Globus pallidus (tissue), 1 donor: ENCODE measurements around the gene COL6A2.

Source experiments
- DNase-seq: peaks from one replicate; pipeline ENCODE4 v3.0.0-alpha.2; 2015; ENCODE audit warnings: low spot score

COL6A2 gene

DNA sequence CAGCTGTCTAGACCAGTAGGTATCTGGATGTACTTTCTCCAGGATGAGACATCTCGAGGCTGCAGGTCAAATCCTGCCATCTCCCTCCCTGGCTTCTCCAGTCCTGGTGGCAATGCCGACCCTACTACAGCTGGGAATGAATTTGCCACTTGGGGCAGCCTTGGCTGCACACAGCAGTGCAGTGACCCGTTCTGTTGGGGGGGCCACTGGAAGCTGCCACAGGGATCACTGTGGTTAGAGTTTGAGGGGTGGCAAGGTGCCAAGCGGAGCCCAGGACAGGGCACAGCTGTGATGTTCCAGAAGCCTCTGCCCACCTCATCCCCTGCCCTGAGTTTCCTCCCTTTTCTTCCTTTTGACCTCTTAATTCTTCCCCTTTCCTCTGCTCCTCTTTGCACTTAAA is 17.1 kb downstream of the COL6A2 start:
- DNase-seq, result no peak

DNA sequence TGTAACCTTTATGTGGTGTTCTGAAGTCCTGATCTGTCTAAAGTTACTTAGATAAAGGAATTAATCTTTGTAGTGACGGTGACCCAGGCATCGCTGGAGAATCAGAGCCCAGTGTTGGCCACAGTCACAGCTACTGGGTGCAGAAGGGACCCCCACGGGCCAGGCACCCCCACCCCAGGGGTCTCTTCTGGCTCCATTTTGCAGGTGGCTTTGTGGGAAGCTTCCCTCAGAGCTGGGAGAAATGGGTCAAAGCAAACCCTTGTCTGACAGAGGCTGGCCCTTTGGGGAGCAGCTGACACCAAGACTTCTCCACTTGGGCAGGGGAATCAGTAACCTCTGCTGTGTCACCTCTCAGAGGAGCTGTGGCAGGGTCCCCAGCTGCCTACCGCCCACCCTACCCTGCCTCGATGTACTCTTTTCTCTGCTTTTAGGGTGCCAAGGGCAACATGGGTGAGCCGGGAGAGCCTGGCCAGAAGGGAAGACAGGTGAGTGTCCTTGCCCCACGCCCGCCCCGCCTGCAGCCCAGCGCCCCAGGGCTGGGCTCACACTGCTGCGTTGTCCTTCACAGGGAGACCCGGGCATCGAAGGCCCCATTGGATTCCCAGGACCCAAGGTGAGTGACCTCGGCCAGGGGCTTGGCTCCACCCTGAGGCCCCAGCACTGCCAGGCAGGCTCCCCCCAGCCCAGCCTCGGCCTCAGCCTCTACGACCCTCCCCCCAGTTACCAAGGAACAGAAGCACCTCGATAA is 17.7 kb downstream of the COL6A2 start:
- no peak for DNase-seq

DNA sequence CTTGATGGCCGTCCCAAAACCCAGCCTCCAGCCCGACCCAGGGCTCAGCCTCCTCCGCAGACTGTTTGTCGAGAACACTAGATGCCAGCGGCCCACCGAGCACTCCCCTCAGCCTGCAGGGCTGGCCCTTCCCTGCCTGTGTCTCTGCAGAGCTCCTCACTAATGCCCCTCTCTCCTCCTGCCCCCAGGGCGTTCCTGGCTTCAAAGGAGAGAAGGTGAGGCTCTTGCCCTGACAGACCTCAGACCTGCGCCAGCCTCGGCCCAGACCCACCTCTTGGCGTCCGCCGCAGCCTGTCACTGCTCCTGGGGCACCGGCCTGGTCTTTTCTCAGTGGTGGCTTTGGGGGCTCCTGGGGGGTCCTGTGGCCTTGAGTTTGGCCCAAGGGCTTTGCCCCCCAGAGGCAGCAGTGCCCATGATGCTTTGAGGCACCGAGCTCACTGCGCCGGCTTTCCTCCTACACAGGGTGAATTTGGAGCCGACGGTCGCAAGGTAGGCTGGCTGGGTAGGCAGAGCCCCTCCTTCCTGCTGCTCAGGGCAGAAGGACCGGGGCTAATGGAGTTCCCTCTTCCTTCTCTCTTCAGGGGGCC is 18.4 kb downstream of the COL6A2 start:
- no peak for DNase-seq

DNA sequence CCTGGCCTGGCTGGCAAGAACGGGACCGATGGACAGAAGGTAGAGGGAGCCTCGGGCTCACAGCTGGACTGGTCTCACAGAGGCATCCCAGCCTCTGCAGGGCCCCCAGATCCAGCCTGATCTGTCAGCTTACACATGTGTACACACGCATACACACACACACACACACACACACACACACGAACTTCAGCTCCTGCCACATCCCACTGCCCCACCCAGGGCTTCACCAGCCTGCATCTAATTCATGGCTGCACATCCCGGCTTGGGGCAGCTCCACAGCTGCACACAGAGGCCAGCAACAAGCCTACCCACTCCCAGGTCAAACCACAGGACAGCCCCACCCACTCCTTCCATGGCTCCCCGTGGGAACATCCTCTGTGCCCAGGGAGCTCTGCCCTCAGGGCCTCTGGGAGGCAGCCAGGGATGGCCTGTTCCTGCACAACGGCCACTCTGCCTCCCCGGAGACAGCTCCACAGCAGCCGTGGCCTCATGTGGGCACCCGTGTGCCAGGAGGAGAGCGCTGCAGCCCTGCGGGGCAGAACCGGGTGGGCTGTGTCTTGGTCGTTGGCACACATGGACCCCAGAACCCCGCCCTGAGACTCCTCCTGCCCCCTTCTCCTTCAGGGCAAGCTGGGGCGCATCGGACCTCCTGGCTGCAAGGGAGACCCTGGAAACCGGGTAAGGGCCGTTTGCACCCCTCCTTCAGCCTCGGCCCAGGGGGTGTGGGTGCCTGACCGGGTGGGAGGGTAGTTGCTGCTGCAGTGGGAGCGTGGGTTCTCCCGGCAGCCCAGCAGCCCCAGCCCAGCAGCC is 19.1 kb downstream of the COL6A2 start:
- DNase-seq, result no peak

DNA sequence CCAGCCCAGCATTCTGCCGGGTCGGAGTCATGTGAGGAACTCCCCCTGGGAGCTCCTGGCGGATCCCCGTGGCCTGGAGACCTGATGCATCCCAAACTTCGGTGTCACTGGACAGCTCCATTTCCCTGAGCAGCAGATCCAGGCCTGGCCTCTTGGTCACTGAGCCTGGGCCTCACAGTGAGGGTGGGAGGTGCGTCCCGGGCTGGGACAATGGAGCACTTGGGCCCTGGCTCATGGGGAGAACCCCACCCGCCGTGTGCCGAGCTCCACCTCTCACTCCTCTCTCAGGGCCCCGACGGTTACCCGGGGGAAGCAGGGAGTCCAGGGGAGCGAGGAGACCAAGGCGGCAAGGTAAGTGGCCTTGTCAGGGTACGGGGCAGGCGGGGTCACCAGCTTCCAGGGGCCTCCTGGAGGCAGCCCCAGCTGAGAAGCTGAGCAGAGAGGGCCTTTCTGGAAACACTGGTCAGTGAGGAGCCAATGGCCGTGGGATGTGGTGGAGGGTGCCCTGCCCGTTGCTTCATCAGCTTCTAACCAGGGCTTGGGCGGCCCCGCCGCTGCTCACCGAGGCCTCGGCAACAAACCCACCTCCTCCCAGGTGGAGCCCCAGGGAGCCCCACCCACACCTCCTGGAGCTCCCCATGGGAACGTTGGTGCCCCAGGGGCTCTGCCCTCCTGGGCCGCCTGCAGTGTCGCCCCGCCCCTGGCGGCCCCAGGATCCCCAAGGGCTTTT is 19.8 kb downstream of the COL6A2 start:
- DNase-seq, result no peak

DNA sequence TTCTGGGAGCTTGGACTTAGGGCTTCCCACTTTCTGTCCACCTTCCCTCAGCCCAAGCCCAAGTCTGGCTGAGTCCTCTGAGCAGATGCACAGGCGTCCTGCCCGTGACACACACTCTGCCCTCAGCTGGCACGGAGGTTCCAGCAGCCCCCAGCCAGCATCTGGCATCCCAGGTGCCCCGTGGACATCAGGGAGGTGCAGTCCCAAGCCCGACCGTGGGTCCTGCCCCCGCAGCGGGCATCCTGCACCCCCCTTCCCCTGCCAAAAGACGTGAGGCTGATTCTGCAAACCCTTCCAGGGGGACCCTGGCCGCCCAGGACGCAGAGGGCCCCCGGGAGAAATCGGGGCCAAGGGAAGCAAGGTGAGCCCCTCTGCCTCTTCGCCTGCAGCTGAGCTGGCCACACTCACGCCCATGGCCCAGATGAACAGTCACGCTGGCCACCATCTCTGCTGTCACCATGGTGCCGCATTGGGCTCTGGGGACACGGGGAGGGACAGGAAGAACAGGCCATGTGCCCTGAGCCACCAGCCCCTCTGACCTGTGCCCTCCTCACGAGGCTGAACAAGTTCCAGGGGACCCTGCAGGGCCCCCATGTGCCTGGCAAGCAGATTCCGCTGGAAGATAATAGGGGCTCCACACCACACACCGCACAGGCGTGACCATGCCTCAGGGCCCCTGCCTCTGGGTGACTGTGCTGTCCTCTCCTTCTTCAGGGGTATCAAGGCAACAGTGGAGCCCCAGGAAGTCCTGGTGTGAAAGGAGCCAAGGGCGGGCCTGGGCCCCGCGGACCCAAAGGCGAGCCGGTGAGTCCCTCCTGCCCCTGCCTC is 20.6 kb downstream of the COL6A2 start:
- DNase-seq, result no peak

DNA sequence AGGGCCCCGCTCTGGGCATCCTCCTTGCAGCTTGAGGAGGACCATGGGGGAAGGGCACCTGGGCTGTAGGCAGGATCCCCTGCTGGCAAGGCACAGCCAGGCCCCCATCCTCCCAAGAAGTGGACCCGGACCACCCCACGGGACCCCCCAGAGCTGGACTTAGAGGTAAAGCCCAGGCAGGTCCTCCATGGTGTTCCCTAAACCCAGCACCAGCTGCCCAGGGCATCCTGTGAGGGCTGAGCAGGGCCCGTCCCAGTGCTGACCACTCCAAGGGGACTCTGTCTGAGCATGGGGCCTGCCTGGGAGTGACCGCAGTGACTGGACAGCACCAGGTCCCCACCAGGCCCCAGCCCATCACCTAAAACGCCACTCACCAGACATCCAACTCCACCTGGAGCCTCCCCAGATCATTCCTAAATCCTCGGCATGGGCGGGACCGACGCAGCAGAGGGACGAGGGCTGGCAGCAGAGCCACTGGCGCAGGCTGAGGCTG is 21.3 kb downstream of the COL6A2 start:
- DNase-seq, result no peak

DNA sequence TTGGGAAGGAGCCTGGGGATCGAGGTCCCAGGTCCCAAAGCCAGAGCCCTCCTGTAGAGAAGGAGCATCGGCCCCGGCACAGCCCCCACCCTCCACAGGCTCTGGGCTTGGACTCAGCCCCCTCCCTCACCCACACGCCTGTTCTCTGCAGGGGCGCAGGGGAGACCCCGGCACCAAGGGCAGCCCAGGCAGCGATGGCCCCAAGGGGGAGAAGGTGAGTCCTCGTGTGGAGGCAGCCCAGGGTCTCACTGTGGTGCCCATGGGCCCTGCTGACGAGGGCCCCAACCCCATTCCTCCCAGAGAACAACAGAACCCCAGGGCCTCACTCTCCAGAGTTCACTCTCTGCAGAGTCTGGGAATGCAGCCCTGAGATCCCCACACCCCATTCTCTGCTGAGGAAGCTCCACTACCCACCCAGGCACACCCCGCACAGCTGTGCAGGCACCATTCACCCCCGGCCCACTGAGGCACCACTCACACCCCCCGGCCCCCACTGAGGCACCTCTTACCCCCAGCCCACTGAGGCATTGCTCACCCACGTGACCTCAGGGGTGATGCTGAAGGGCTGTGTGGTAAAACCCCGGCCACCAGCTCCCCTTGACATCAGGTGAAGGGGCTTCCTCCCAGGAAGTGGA is 21.8 kb downstream of the COL6A2 start:
- no peak for DNase-seq

DNA sequence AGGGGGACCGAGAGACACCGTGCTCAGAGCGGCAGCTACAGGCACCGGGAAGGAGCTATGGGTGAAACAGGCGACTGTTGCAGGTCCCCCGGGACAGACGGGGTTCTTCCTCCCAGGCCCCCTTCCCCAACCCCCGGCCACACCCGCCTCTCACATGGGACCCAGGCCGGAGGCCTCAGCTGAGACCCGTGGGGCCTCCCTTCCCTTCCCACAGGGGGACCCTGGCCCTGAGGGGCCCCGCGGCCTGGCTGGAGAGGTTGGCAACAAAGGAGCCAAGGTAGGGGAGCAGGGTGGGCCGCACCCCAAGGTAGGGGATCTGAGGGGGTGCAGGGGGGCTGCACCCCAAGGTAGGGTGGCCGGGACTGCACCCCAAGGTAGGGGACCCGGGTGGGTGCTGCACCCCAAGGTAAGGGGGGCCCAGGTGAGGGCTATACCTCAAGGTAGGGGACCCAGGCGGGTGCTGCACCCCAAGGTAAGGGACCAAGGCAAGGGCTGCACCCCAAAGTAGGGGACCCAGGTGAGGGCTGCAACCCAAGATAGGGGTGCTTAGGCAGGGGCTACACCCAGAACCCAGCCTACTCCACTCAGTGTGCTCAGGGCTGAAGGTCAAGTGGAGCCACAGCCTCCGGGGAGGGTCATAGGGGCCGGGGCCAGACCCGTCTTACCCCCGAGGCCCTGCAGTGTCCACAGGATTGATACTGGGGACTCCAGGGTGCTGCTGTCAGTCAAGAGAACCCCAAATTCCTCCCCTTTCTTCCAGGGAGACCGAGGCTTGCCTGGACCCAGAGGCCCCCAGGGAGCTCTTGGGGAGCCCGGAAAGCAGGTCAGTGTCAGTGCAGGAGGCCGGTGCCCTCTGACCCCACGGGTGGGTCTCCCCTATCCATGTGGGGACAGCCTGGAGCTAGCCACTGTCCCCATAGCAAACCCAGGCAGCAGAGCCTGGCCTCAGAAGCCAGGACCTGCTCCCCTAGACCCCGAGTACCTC is 22.7 kb downstream of the COL6A2 start:
- DNase-seq, result no peak

DNA sequence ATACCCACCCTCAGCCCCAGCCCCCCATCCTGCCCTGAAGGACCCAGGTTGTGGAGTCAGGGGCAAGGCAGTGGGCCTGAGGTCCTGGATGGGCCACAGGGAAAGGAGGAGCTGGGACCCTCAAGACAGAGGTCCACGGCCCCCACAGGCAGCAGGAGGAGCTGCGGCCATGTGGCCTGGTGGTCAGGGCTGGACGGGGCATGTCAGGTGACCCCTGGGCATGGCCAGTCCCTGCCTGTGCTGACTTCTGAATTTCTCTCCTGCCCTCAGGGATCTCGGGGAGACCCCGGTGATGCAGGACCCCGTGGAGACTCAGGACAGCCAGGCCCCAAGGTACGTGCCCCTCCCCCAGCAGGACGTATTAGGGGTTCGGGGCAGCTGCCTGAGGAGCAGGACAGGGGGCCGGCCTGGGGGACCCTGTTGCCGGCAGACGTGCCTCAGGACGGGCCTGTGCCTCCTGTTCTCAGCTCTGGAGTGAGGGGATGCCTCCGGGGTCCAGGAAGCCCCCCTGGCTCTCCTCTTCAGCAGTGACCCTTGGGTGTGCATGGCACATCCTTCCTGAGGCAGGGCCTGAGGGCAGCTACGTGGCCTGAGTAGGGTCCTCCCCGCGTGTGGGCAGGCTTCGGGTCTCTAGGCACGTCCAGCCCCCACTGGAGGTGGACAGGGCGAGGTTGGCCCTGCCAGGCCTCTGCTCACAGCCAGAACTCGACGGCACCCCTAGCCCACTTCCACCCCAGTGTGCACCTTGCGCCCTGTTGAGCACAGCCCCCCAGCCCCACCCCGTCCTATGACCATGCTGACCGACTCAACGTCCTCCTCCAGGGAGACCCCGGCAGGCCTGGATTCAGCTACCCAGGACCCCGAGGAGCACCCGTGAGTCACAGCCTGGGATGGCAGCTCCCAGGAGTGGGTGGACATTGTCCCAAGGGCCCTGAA is 23.6 kb downstream of the COL6A2 start:
- DNase-seq, result no peak

DNA sequence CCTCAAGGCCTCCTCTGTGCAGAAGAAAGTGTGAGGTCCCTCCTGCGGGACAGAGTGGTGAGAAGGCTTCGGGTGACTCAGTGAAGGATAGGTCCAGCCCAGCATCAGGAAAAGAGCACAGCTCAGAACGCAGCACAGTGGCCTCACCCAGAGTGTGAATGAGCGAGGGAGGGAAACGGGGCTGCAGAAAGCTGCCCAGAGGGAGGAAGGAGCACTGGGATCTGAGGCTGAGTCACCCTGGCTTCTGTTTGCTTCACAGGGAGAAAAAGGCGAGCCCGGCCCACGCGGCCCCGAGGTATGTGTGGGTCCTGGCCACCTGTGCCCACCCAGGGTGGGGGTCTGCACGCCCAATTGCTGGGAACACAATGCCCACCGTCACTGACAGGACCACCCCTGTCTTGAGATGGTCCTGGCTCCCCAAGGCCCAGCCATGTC is 24.3 kb downstream of the COL6A2 start:
- DNase-seq, result no peak

DNA sequence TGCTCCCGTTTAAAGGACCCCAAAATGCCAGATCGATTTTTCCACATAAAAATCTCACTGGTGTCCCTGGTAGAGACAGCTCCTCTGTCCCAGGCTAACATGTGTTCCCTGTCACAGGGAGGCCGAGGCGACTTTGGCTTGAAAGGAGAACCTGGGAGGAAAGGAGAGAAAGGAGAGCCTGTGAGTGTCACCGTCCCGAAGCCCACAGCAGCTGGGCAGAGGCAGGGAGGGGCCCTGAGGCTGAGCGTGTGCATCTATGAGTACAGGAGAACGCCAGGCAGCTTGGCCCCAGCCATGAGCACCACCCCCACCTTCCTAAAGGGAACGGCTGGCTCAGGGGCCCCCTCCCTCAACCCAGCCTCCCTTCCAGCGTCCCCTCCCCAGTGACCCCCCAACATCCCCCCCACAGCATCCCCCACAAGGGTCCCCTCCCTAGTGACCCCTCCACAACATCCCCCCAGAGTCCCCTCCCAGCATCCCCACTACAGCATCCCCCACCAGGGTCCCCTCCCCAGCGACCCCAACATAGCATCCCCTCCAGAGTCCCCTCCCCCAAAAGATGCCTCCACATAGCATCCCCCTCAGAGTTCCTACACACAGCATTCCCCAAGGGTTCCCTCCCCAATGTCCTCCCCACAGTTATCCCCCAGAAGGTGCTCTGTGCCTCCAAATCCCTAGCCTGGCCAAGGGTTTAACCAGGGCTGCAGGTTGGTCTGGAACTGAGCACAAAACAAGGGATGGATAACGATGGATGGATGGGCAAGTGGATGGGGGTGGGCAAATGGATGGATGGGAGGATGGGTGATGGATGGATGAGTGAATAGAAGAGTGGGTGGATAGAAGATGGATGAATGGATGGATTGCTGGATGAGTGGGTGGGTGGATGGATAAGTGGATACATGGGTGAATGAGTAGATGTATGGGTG is 25.1 kb downstream of the COL6A2 start:
- DNase-seq, result no peak

DNA sequence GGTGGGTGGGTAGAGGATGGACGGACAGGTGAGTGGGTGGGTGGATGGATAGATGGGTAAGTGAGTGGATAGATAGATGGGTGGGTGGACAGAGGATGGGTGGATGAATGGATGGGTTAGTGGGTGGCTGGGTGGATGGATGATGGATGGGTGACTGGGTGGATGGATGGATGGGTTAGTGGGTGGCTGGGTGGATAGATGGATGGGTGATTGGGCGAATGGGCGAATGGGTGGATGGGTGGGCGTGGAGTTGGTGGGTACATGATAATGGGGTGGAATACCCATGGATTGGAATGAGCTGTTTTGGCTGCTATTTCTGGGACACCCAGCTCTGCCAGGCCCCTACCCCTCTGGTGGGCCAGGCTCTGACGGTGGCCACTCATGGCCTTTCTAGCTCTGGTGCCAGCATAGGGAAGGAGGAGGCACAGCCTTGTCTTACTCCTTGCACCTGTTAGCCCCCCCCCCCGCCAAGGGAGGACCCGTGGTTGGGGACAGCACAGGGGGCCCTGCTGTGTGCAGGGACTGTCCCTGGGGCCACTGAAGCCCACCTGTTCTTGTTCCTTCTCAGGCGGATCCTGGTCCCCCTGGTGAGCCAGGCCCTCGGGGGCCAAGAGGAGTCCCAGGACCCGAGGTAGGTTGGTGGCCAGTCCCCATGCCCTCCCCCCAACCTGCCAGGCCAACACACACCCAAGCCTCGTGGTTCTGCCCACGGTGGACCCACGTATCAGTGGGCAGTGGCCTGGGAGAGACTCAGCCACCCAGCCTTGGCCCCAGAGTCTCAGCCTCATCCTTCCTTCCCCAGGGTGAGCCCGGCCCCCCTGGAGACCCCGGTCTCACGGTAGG is 26.4 kb downstream of the COL6A2 start:
- no peak for DNase-seq

DNA sequence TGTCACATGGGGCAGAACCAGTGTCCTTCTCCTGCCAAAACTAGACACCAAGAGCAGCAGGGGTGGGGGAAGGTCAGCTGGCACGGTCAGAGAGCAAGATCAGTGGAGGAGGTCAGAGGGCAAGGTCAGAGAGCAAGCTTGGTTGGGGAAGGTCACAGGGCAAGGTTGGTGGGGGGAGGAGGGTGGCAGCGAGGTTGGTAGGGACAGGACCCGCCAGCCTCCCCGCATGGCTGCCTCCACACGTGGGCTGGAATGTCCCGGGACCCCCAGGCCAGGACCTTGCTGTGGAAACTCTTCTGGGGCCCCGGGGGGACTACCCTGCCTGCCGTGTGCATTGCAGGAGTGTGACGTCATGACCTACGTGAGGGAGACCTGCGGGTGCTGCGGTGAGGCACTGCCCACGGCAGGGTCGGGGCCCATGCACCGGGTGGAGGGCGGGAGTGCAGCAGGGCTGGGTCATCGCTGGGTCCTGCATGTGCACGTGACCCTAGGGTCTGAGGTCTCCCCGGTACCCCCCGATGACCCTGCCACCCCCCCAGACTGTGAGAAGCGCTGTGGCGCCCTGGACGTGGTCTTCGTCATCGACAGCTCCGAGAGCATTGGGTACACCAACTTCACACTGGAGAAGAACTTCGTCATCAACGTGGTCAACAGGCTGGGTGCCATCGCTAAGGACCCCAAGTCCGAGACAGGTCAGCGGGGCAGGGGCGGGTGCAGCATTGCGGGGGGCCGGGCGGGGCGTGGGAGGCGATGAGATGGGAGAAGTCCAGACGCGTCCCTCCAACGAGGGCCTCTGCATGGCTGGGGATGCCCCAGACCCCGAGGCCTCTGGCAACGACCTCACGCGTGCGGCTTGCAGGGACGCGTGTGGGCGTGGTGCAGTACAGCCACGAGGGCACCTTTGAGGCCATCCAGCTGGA is 27.3 kb downstream of the COL6A2 start:
- no peak for DNase-seq

DNA sequence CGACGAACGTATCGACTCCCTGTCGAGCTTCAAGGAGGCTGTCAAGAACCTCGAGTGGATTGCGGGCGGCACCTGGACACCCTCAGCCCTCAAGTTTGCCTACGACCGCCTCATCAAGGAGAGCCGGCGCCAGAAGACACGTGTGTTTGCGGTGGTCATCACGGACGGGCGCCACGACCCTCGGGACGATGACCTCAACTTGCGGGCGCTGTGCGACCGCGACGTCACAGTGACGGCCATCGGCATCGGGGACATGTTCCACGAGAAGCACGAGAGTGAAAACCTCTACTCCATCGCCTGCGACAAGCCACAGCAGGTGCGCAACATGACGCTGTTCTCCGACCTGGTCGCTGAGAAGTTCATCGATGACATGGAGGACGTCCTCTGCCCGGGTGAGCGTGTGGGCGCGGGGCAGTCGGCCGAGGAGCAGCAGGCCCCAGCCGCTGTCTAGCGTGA is 28.0 kb downstream of the COL6A2 start:
- DNase-seq, result no peak
